ENCODE measurements around the gene ARHGAP25. TPM values are rescaled to one million over a fixed set of nuclear protein-coding genes. Genes with fewer than 3 reads are reported as not detected.

The ARHGAP25 gene
- total RNA-seq, 1 experiment from 2014 or later, result 0.27 TPM

DNA sequence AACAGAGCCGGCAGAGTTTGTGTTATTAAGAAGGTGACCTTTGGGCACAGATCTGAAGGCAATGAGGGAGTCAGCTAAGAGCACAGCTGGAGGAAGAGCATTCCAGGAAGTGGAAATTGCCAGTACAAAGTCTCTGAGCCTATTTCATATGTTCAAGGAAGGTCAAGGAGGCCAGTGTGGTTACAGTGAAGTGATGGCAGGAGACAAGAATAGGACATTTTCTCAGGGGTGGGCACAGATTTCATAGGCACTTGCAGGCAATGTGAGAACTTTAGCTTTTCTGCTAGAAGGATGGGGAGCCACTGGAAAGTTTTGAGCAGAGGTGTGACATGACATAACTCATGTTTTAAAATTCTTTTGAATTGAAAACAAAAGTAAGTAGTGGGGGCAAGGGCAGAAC, 50.3 kb downstream of the ARHGAP25 start:
- CTCF ChIA-PET, result no interaction called here
- POLR2A ChIA-PET, result no interaction called here
- no peaks in the 10 kb centered on the region for H3K79me2 ChIP-seq (ENCODE audit: insufficient read depth, low read length)
- no peak overlapping the region for H3K4me3 ChIP-seq (replicated peaks in 1 of 2; ENCODE audit: low read depth in 1 of 2, low read length in 2 of 2)
- ATAC-seq (no peak), DNase-seq (ENCODE audit: low read depth, low spot score) (no peak)
- H3K9ac ChIP-seq (ENCODE audit: low read length), result no peak overlapping the region
- no peaks in the 10 kb centered on the region for H4K20me1 ChIP-seq (ENCODE audit: insufficient read depth)
- no peaks in the 10 kb centered on the region for H3K9me3 ChIP-seq (ENCODE audit: control insufficient read depth in 1 of 2, insufficient read depth in 1 of 2, low read depth in 1 of 2, low read length in 2 of 2)
- TF ChIP-seq JUND (IDR thresholded peaks at IDR 0.05) (no peak), EGR1 (IDR thresholded peaks at IDR 0.05; ENCODE audit: low read depth) (no peak), ZFX (IDR thresholded peaks at IDR 0.05) (no peak), ZNF274 (IDR thresholded peaks at IDR 0.05; ENCODE audit: low read depth, low read length) (no peak), EZH2phosphoT487 (IDR thresholded peaks at IDR 0.05; ENCODE audit: borderline replicate concordance) (no peak), EZH2 (IDR thresholded peaks at IDR 0.05) (no peak), CBX3 (IDR thresholded peaks at IDR 0.05; ENCODE audit: low read depth) (no peak), POLR2A (IDR thresholded peaks at IDR 0.05; ENCODE audit: borderline replicate concordance, extremely low read depth, insufficient read depth, insufficient read length) (no peak), ELF1 (IDR thresholded peaks at IDR 0.05; ENCODE audit: borderline replicate concordance, low read depth) (no peak)
- TF ChIP-seq, protein P1, sequence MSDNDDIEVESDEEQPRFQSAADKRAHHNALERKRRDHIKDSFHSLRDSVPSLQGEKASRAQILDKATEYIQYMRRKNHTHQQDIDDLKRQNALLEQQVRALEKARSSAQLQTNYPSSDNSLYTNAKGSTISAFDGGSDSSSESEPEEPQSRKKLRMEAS (IDR thresholded peaks at IDR 0.05), result no peak
- intact Hi-C loops (cut with micrococcal nuclease), result no loop called here
- no peak overlapping the region for H2AFZ ChIP-seq (ENCODE audit: low read depth, low read length, poor library complexity, severe bottlenecking)
- no peak overlapping the region for H3K4me2 ChIP-seq (ENCODE audit: low read length)
- H3K27me3 ChIP-seq (ENCODE audit: insufficient read depth, low read length), result no peaks in the 10 kb centered on the region; the same call in 1 of the 2 replicates
- H3K4me1 ChIP-seq (ENCODE audit: control insufficient read depth in 1 of 2, insufficient read depth in 2 of 2, low read length in 2 of 2), result no peaks in the 10 kb centered on the region
- no peaks in the 10 kb centered on the region for H3K36me3 ChIP-seq (ENCODE audit: control insufficient read depth in 1 of 2, insufficient read depth in 2 of 2, low read length in 2 of 2)
- RAD21 ChIA-PET (ENCODE audit: low non-redundant PET in 1 of 2, low total read pairs in 2 of 2, uncharacterized antibody in 2 of 2, unreplicated experiment in 2 of 2), result no interaction called here
- BruUV-seq (replicated peaks), result no TSS peak
- H3K27ac ChIP-seq (ENCODE audit: low read depth, low read length), result no peak overlapping the region
- H3K9me2 ChIP-seq (ENCODE audit: insufficient read depth), result no peaks in the 10 kb centered on the region

DNA sequence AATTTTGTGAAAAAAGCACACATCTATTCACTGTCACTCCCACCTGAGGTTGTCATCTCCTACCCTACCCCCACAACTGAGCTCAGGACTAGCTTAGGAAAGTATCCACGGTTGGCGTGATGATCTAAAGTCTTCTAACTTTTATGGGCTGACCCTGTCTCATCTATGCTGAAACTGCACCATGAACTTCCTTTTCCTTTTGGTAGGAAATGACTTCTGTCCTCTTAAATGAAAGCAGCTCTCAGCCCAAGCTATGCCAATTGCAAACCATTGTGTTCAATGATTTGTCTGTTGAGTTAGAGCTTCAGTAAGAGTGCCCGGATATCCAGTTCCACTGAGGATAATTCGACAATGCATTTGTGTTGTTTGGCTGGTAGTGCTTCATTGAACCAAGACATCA, 52.7 kb downstream of the ARHGAP25 start:
- H3K27ac ChIP-seq (ENCODE audit: low read depth, low read length), result no peak overlapping the region
- no peak for TF ChIP-seq POLR2AphosphoS5 (IDR thresholded peaks at IDR 0.05; ENCODE audit: low read depth, low read length)
- no peak for TF ChIP-seq EZH2phosphoT487 (IDR thresholded peaks at IDR 0.05; ENCODE audit: borderline replicate concordance)
- TF ChIP-seq SP1 (IDR thresholded peaks at IDR 0.05; ENCODE audit: low read depth), result no peak
- TF ChIP-seq, protein P1 (IDR thresholded peaks at IDR 0.05), result no peak
- TF ChIP-seq CEBPB (IDR thresholded peaks at IDR 0.05; ENCODE audit: low read depth), result no peak
- no peak for TF ChIP-seq JUND (IDR thresholded peaks at IDR 0.05)
- TF ChIP-seq, protein P2, sequence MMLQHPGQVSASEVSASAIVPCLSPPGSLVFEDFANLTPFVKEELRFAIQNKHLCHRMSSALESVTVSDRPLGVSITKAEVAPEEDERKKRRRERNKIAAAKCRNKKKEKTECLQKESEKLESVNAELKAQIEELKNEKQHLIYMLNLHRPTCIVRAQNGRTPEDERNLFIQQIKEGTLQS (IDR thresholded peaks at IDR 0.05), result no peak
- TF ChIP-seq TCF7L2 (IDR thresholded peaks at IDR 0.05; ENCODE audit: borderline replicate concordance, extremely low read depth, insufficient read depth, insufficient read length), result no peak
- no peak for TF ChIP-seq CBX3 (IDR thresholded peaks at IDR 0.05; ENCODE audit: low read depth)
- TF ChIP-seq RAD21 (IDR thresholded peaks at IDR 0.05; ENCODE audit: low read depth), result no peak
- TF ChIP-seq YY1 (IDR thresholded peaks at IDR 0.05; ENCODE audit: extremely low read depth, insufficient replicate concordance, low read depth, low read length), result no peak
- TF ChIP-seq ELF1 (IDR thresholded peaks at IDR 0.05; ENCODE audit: borderline replicate concordance, low read depth), result no peak
- TF ChIP-seq SIN3A (IDR thresholded peaks at IDR 0.05; ENCODE audit: low read depth), result no peak
- TF ChIP-seq EGR1 (IDR thresholded peaks at IDR 0.05; ENCODE audit: low read depth), result no peak
- no peak for TF ChIP-seq SRF (IDR thresholded peaks at IDR 0.05; ENCODE audit: low read depth)
- TF ChIP-seq EZH2 (IDR thresholded peaks at IDR 0.05), result no peak
- no peak for TF ChIP-seq ZFX (IDR thresholded peaks at IDR 0.05)
- TF ChIP-seq, protein P3, sequence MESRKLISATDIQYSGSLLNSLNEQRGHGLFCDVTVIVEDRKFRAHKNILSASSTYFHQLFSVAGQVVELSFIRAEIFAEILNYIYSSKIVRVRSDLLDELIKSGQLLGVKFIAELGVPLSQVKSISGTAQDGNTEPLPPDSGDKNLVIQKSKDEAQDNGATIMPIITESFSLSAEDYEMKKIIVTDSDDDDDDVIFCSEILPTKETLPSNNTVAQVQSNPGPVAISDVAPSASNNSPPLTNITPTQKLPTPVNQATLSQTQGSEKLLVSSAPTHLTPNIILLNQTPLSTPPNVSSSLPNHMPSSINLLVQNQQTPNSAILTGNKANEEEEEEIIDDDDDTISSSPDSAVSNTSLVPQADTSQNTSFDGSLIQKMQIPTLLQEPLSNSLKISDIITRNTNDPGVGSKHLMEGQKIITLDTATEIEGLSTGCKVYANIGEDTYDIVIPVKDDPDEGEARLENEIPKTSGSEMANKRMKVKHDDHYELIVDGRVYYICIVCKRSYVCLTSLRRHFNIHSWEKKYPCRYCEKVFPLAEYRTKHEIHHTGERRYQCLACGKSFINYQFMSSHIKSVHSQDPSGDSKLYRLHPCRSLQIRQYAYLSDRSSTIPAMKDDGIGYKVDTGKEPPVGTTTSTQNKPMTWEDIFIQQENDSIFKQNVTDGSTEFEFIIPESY (IDR thresholded peaks at IDR 0.05; ENCODE audit: extremely low read depth, insufficient replicate concordance, low read length), result no peak
- no peaks in the 10 kb centered on the region for H3K79me2 ChIP-seq (ENCODE audit: insufficient read depth, low read length)
- H4K20me1 ChIP-seq (ENCODE audit: insufficient read depth), result no peaks in the 10 kb centered on the region
- POLR2A ChIA-PET, result no interaction called here
- H3K9ac ChIP-seq (ENCODE audit: low read length), result no peak overlapping the region
- RAD21 ChIA-PET (ENCODE audit: low non-redundant PET in 1 of 2, low total read pairs in 2 of 2, uncharacterized antibody in 2 of 2, unreplicated experiment in 2 of 2), result no interaction called here
- H3K36me3 ChIP-seq (ENCODE audit: control insufficient read depth in 1 of 2, insufficient read depth in 2 of 2, low read length in 2 of 2), result no peaks in the 10 kb centered on the region
- H3K4me2 ChIP-seq (ENCODE audit: low read length), result no peak overlapping the region
- H3K9me3 ChIP-seq (ENCODE audit: control insufficient read depth in 1 of 2, insufficient read depth in 1 of 2, low read depth in 1 of 2, low read length in 2 of 2), result no peaks in the 10 kb centered on the region
- H3K9me2 ChIP-seq (ENCODE audit: insufficient read depth), result no peaks in the 10 kb centered on the region
- DNase-seq (ENCODE audit: low read depth, low spot score) (no peak), ATAC-seq (no peak)
- no TSS peak for BruUV-seq (replicated peaks)
- CTCF ChIA-PET, result no interaction called here
- no peak overlapping the region for H2AFZ ChIP-seq (ENCODE audit: low read depth, low read length, poor library complexity, severe bottlenecking)
- no peaks in the 10 kb centered on the region for H3K4me1 ChIP-seq (ENCODE audit: control insufficient read depth in 1 of 2, insufficient read depth in 2 of 2, low read length in 2 of 2)
- no peak overlapping the region for H3K4me3 ChIP-seq (replicated peaks in 1 of 2; ENCODE audit: low read depth in 1 of 2, low read length in 2 of 2)
- intact Hi-C loops (cut with micrococcal nuclease), result no loop called here
- H3K27me3 ChIP-seq (ENCODE audit: insufficient read depth, low read length), result no peaks in the 10 kb centered on the region; the same call in 1 of the 2 replicates
